ENCODE measurements around the gene MAPK8IP1.
A peak's percentile ranks its signal among the peaks of the same experiment; 100 is the strongest.

The MAPK8IP1 gene

GRCh38 chr11:45860348-45860747, 25.1 kb upstream of the MAPK8IP1 start:
- DNase-seq, result no peak

GRCh38 chr11:45860764-45861510, 24.5 kb upstream of the MAPK8IP1 start:
- DNase-seq, result no peak

- no peak for DNase-seq
Measured at GRCh38 chr11:45864041-45864440, 21.4 kb upstream of the MAPK8IP1 start.

GRCh38 chr11:45869551-45869950, 15.9 kb upstream of the MAPK8IP1 start:
- no peak for DNase-seq

GRCh38 chr11:45870706-45871105, 14.7 kb upstream of the MAPK8IP1 start:
- DNase-seq, result no peak

GRCh38 chr11:45871638-45872037, 13.8 kb upstream of the MAPK8IP1 start:
- no peak for DNase-seq

GRCh38 chr11:45872651-45873356, 12.6 kb upstream of the MAPK8IP1 start:
- peak; percentile 25 for DNase-seq

- no peak for DNase-seq
Measured at GRCh38 chr11:45876401-45876800, 9.1 kb upstream of the MAPK8IP1 start.

- DNase-seq, result no peak
Measured at GRCh38 chr11:45877221-45877620, 8.2 kb upstream of the MAPK8IP1 start.

GRCh38 chr11:45877845-45878244, 7.6 kb upstream of the MAPK8IP1 start:
- no peak for DNase-seq

GRCh38 chr11:45879803-45880686, 5.4 kb upstream of the MAPK8IP1 start:
- peak; percentile 56 for DNase-seq

- DNase-seq, result peak; percentile 6
Measured at GRCh38 chr11:45880772-45881570, 4.5 kb upstream of the MAPK8IP1 start.

GRCh38 chr11:45881708-45882368, 3.6 kb upstream of the MAPK8IP1 start:
- no peak for DNase-seq

- DNase-seq, result no peak
Measured at GRCh38 chr11:45884596-45885185, 760 bp upstream of the MAPK8IP1 start.

- no peak for DNase-seq
Measured at GRCh38 chr11:45885921-45886721, 670 bp downstream of the MAPK8IP1 start.

GRCh38 chr11:45886816-45887520, 1.5 kb downstream of the MAPK8IP1 start:
- no peak for DNase-seq

GRCh38 chr11:45887587-45887986, 2.1 kb downstream of the MAPK8IP1 start:
- no peak for DNase-seq

GRCh38 chr11:45889555-45889954, 4.1 kb downstream of the MAPK8IP1 start:
- no peak for DNase-seq

GRCh38 chr11:45889966-45890365, 4.5 kb downstream of the MAPK8IP1 start:
- DNase-seq, result no peak
